ENCODE results near the gene LTC4S. TPM values are rescaled to one million over a fixed set of nuclear protein-coding genes. Genes with fewer than 3 reads are reported as not detected.
"Not testable (repeated sequence)": the region's sequence is repeated elsewhere in the genome, so short reads cannot be mapped to it uniquely, and the experiment has no call there.

The LTC4S gene, protein sequence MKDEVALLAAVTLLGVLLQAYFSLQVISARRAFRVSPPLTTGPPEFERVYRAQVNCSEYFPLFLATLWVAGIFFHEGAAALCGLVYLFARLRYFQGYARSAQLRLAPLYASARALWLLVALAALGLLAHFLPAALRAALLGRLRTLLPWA
- total RNA-seq, result 2.6 and 2.7 TPM in 2 replicates

GRCh38 chr5:179793468-179794139 is at the start of gene LTC4S:
TSS of gene LTC4S (plus strand) at chr5:179793986. CDS start at chr5:179794081, 95 bp downstream.
- Mint-ChIP-seq H3K4me3 (peak within 1 kb of the TSS; percentile 64), H3K9me3 (no peaks in the 10 kb centered on the region), H3K4me1 (peaks cover 29% of the 10 kb centered on the region), H3K36me3 (ENCODE audit: low read depth) (peaks cover 10% of the 10 kb centered on the region), H3K27me3 (no peaks in the 10 kb centered on the region), H3K27ac (peak within 1 kb of the TSS; percentile 24)
- no peak for TF ChIP-seq CTCF (IDR thresholded peaks at IDR 0.05)
- POLR2A ChIA-PET, result interaction anchor here (1.1 to 3.3 kb wide), 3 partner anchors 61 to 170 kb away, joined by 3 to 14 read pairs (median 4); partner anchors contain the start of genes HNRNPH1 and MAML1
- ATAC-seq (ENCODE audit: low read depth), result peak; percentile 33
- intact Hi-C loops (cut with micrococcal nuclease), result loop anchor here (10.0 kb wide), 1 partner anchor 169 kb away; the partner anchor contains the start of gene HNRNPH1
- DNase-seq, result peak; percentile 29
- CTCF ChIA-PET, result interaction anchor here (1.2 kb wide), 1 partner anchor 31 kb away, joined by 11 read pairs; no protein-coding TSS in a partner anchor

- intact Hi-C loops (cut with micrococcal nuclease); ATAC-seq (ENCODE audit: low read depth); DNase-seq; H3K4me3 Mint-ChIP-seq; H3K27ac Mint-ChIP-seq; H3K27me3 Mint-ChIP-seq; H3K9me3 Mint-ChIP-seq: not testable (repeated sequence)
- Mint-ChIP-seq H3K36me3 (ENCODE audit: low read depth) (peaks cover 27% of the 10 kb centered on the region), H3K4me1 (peaks cover 18% of the 10 kb centered on the region)
- POLR2A ChIA-PET, result interaction anchor here (1.3 kb wide), 1 partner anchor 12 kb away, joined by 5 read pairs; the partner anchor contains the start of gene MAML1
- CTCF ChIA-PET, result interaction anchor here (0.8 kb wide), 1 partner anchor 52 kb away, joined by 3 read pairs; no protein-coding TSS in a partner anchor
Measured at GRCh38 chr5:179744106-179744505, 49.7 kb upstream of the LTC4S start.

DNA sequence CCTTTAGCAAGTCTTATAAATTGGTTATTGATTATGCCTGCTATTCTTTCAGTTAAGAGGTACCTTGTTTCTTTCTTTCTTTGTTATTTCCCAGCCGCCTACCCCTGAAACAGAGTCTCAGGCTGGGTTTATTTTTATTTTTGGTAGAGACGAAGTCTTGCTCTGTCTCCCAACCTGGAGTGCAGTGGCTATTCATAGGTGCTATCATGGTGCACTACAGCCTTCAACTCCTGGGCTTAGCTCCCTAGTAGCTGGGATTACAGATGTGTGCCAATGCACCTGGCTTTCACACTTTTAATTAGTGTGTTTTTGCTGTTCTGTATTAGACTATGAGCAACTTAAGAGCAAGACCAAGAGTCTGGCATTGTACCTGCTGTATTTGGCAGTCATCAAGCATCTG is 46.9 kb upstream of the LTC4S start:
- Mint-ChIP-seq H3K36me3 (ENCODE audit: low read depth) (peaks cover 24% of the 10 kb centered on the region), H3K4me3 (no peak overlapping the region), H3K27ac (no peak overlapping the region), H3K27me3 (no peaks in the 10 kb centered on the region), H3K4me1 (peaks cover 14% of the 10 kb centered on the region), H3K9me3 (no peaks in the 10 kb centered on the region)
- ChIA-PET POLR2A (no interaction called here), CTCF (no interaction called here)
- DNase-seq, result no peak
- ATAC-seq (ENCODE audit: low read depth), result no peak
- TF ChIP-seq CTCF (IDR thresholded peaks at IDR 0.05), result no peak
- intact Hi-C loops (cut with micrococcal nuclease), result no loop called here

DNA sequence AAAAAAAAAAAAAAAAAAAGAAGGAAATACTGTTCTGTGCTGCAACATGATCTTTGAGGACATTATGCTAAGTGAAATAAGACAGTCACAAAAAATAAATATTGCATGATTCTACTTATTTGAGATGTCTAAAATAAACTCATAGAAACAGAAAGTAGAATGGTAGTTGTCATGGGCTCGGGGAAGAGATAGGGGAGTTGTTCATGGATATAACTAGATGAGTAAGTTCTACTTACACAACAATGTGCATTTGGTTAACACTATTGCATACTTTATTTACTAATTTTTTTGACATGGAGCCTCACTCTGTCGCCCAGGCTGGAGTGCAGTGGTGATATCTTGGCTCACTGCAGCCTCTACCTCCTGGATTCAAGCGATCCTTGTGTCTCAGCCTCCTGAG is 46.0 kb upstream of the LTC4S start:
- peaks cover 22% of the 10 kb centered on the region for H3K36me3 Mint-ChIP-seq (ENCODE audit: low read depth)
- H3K9me3 Mint-ChIP-seq, result no peaks in the 10 kb centered on the region
- no peak overlapping the region for H3K4me3 Mint-ChIP-seq
- no peak overlapping the region for H3K27ac Mint-ChIP-seq
- CTCF ChIA-PET, result no interaction called here
- no peak for TF ChIP-seq CTCF (IDR thresholded peaks at IDR 0.05)
- peaks cover 14% of the 10 kb centered on the region for H3K4me1 Mint-ChIP-seq
- DNase-seq (no peak), ATAC-seq (ENCODE audit: low read depth) (no peak)
- no peaks in the 10 kb centered on the region for H3K27me3 Mint-ChIP-seq
- POLR2A ChIA-PET, result no interaction called here
- intact Hi-C loops (cut with micrococcal nuclease), result no loop called here

GRCh38 chr5:179749857-179750508 is 43.8 kb upstream of the LTC4S start:
- Mint-ChIP-seq H3K4me3 (no peak overlapping the region), H3K27me3 (no peaks in the 10 kb centered on the region), H3K9me3 (no peaks in the 10 kb centered on the region), H3K4me1 (peaks cover 31% of the 10 kb centered on the region), H3K36me3 (ENCODE audit: low read depth) (peaks cover 22% of the 10 kb centered on the region), H3K27ac (no peak overlapping the region)
- no peak for ATAC-seq (ENCODE audit: low read depth)
- no peak for DNase-seq
- ChIA-PET POLR2A (interaction anchor here (0.6 to 1.1 kb wide), 2 partner anchors 9 to 18 kb away, joined by 3 read pairs; no protein-coding TSS in a partner anchor), CTCF (no interaction called here)
- TF ChIP-seq CTCF (IDR thresholded peaks at IDR 0.05), result no peak
- intact Hi-C loops (cut with micrococcal nuclease), result no loop called here
